HEK293T (cell line): ENCODE results near the gene MGP.

Experiments used
- BHLHE40 ChIP-seq: fragments of 450-650 bp; IDR thresholded peaks from 2 replicates; pipeline ENCODE4 v1.6.1; 2016; ENCODE audit warnings: mild to moderate bottlenecking, moderate library complexity, borderline replicate concordance
- CTBP1 ChIP-seq: fragments of 450-650 bp; IDR thresholded peaks from 2 replicates; pipeline ENCODE4 v1.6.1; 2016; ENCODE audit warnings: borderline replicate concordance
- FOXA1 ChIP-seq: fragments of 450-650 bp; IDR thresholded peaks from 2 replicates; pipeline ENCODE4 v1.6.1; 2016; ENCODE audit warnings: mild to moderate bottlenecking
- FOXK2 ChIP-seq: fragments of 450-650 bp; IDR thresholded peaks from 2 replicates; pipeline ENCODE4 v1.6.1; 2016; ENCODE audit warnings: mild to moderate bottlenecking
- HDGF ChIP-seq: fragments of 450-650 bp; IDR thresholded peaks from 2 replicates; pipeline ENCODE4 v1.6.1; 2017; ENCODE audit warnings: antibody characterized with exemption, borderline replicate concordance
- LEF1 ChIP-seq: fragments of 450-650 bp; IDR thresholded peaks from 2 replicates; pipeline ENCODE4 v1.6.1; 2017; ENCODE audit warnings: mild to moderate bottlenecking, borderline replicate concordance
- NFRKB ChIP-seq: fragments of 450-650 bp; IDR thresholded peaks from 2 replicates; pipeline ENCODE4 v1.6.1; 2016; ENCODE audit warnings: mild to moderate bottlenecking, moderate library complexity
- SP1 ChIP-seq: fragments of 450-650 bp; IDR thresholded peaks from 2 replicates; pipeline ENCODE4 v1.6.1; 2017

GRCh38 chr12:14935031-14935430, 49.4 kb upstream of the MGP start:
- TF ChIP-seq BHLHE40 (no peak), NFRKB (no peak), CTBP1 (no peak), FOXA1 (no peak), HDGF (no peak), SP1 (no peak), LEF1 (no peak), FOXK2 (no peak)
